Caco-2 (cell line): Measurements from ENCODE around the gene BCAT1. TPM values are rescaled to one million over a fixed set of nuclear protein-coding genes. Genes with fewer than 3 reads are reported as not detected.

Source experiments
- BruUV-seq: library from RNA; stranded (reverse); fragments of 400-500 nt; replicated peaks from 2 replicates; lab custom pipeline; 2021; lab: Mats Ljungman, UMichigan
- CTCF ChIA-PET: fragments of 300-600 bp; sonication (Branson Sonifier 250); formaldehyde crosslinking; loops from one replicate; lab custom pipeline; 2022; ENCODE audit warnings: antibody characterized with exemption; lab: Charles Lee
- POLR2A ChIA-PET: fragments of 300-600 bp; sonication (Branson Sonifier 250); formaldehyde crosslinking; loops from one replicate; lab custom pipeline; 2022; ENCODE audit warnings: antibody characterized with exemption; lab: Charles Lee
- DNase-seq, 2 experiments: peaks; one replicate each; pipeline versions ENCODE4 v3.0.0 to v3.0.0-alpha.2; 2020 to 2022
- H3K27me3 ChIP-seq: replicated peaks from 2 replicates; pipeline ENCODE4 v1.6.0; 2011; ENCODE audit warnings: low read length; ENCODE audit not compliant: control insufficient read depth, insufficient read depth
- H3K36me3 ChIP-seq: 2 replicates; pipeline ENCODE4 v1.5.1; 2011; ENCODE audit warnings: low read length; ENCODE audit not compliant: control insufficient read depth, insufficient read depth
- H3K4me1 ChIP-seq: fragments of 250-450 bp; sonication (Bioruptor Pico); 2 replicates; pipeline ENCODE4 v1.5.1; 2020; ENCODE audit warnings: mild to moderate bottlenecking
- H3K4me3 ChIP-seq: 2 replicates; pipeline ENCODE4 v1.5.1; 2011; ENCODE audit warnings: low read depth, mild to moderate bottlenecking, control low read depth, low read length
- H3K9me3 ChIP-seq: fragments of 250-450 bp; sonication (Bioruptor Pico); 2 replicates; pipeline ENCODE4 v1.5.1; 2020; ENCODE audit warnings: mild to moderate bottlenecking, moderate library complexity
- H3K27ac Mint-ChIP-seq: one replicate; pipeline ENCODE4 v1.8.0; 2022; ENCODE audit warnings: mixed read lengths; ENCODE audit not compliant: unreplicated experiment
- H3K27me3 Mint-ChIP-seq: one replicate; pipeline ENCODE4 v1.8.0; 2022; ENCODE audit warnings: mixed read lengths; ENCODE audit not compliant: insufficient read depth, unreplicated experiment
- H3K36me3 Mint-ChIP-seq: one replicate; pipeline ENCODE4 v1.8.0; 2022; ENCODE audit warnings: mild to moderate bottlenecking, mixed read lengths; ENCODE audit not compliant: insufficient read depth, unreplicated experiment
- H3K4me1 Mint-ChIP-seq: one replicate; pipeline ENCODE4 v1.8.0; 2022; ENCODE audit warnings: low read depth, mixed read lengths; ENCODE audit not compliant: unreplicated experiment
- H3K4me3 Mint-ChIP-seq: one replicate; pipeline ENCODE4 v1.8.0; 2022; ENCODE audit warnings: mild to moderate bottlenecking, moderate library complexity, mixed read lengths; ENCODE audit not compliant: unreplicated experiment
- H3K9me3 Mint-ChIP-seq: one replicate; pipeline ENCODE4 v1.8.0; 2022; ENCODE audit warnings: mixed read lengths; ENCODE audit not compliant: unreplicated experiment
- CTCF ChIP-seq, 2 experiments: fragments of 200-600 bp in 1 of 2; IDR thresholded peaks; 1 replicate in 1 of 2; 2 replicates in 1 of 2; pipeline versions ENCODE4 v1.5.1 to v1.8.0; 2011 to 2022; ENCODE audit warnings: antibody characterized with exemption in 1 of 2, control low read depth in 1 of 2, inconsistent platforms in 1 of 2, low read depth in 1 of 2, low read length in 1 of 2, mild to moderate bottlenecking in 1 of 2, moderate library complexity in 1 of 2; ENCODE audit not compliant: insufficient read depth in 1 of 2, severe bottlenecking in 1 of 2, unreplicated experiment in 1 of 2
- intact Hi-C: fragments of 100-400 bp; cut with micrococcal nuclease; formaldehyde crosslinking; loops from one replicate; pipeline ENCODE4 v1.10.0; 2022; ENCODE audit not compliant: unreplicated experiment
- total RNA-seq: library from RNA; stranded (reverse); gene quantifications from 2 replicates; pipeline ENCODE4 v1.2.3, GENCODE V29; 2022

Gene BCAT1
- total RNA-seq, 1 experiment from 2014 or later = 432 TPM

- TF ChIP-seq CTCF (IDR thresholded peaks at IDR 0.05; ENCODE audit: insufficient read depth in 1 of 2, low read depth in 1 of 2, low read length in 1 of 2, severe bottlenecking in 1 of 2, unreplicated experiment in 1 of 2) = no peak
- intact Hi-C loops = no loop called here
- no TSS peak for BruUV-seq
Measured at GRCh38 chr12:24996820-24997219, 47.9 kb upstream of the BCAT1 start.

GRCh38 chr12:24996102-24996797, 47.3 kb upstream of the BCAT1 start:
- ChIA-PET CTCF (interaction anchor here (0.6 kb wide), 1 partner anchor 159 kb away, joined by 3 read pairs; no protein-coding TSS in a partner anchor), POLR2A (no interaction called here)
- intact Hi-C loops = no loop called here

More at GRCh38 chr12:24996820-24997219, 47.9 kb upstream of the BCAT1 start:
- Histone ChIP-seq H3K27me3 (no peaks in the 10 kb centered on the region), H3K4me3 (no peak overlapping the region), H3K9me3 (no peaks in the 10 kb centered on the region), H3K4me1 (peaks cover 5% of the 10 kb centered on the region; the same call in 1 of the 2 replicates), H3K36me3 (no peaks in the 10 kb centered on the region)
- ChIA-PET CTCF (interaction anchor here (0.6 kb wide), 1 partner anchor 158 kb away, joined by 3 read pairs; no protein-coding TSS in a partner anchor), POLR2A (no interaction called here)
- H3K9me3 Mint-ChIP-seq = no peaks in the 10 kb centered on the region
- no peaks in the 10 kb centered on the region for H3K27me3 Mint-ChIP-seq
- H3K4me1 Mint-ChIP-seq = no peaks in the 10 kb centered on the region
- no peak overlapping the region for H3K27ac Mint-ChIP-seq
- H3K36me3 Mint-ChIP-seq = no peaks in the 10 kb centered on the region
- DNase-seq = no peak
- H3K4me3 Mint-ChIP-seq = no peak overlapping the region

GRCh38 chr12:24993793-24994192, 44.9 kb upstream of the BCAT1 start:
- intact Hi-C loops = loop anchor here (5.0 kb wide), 1 partner anchor 59 kb away; a partner anchor contains a TSS

More at GRCh38 chr12:24996102-24996797, 47.3 kb upstream of the BCAT1 start:
- peak in 1 of 2 experiments; percentile 23 for TF ChIP-seq CTCF (IDR thresholded peaks at IDR 0.05; ENCODE audit: insufficient read depth in 1 of 2, low read depth in 1 of 2, low read length in 1 of 2, severe bottlenecking in 1 of 2, unreplicated experiment in 1 of 2)
- no TSS peak for BruUV-seq
- Histone ChIP-seq H3K27me3 (no peaks in the 10 kb centered on the region), H3K36me3 (no peaks in the 10 kb centered on the region), H3K4me1 (peaks cover 5% of the 10 kb centered on the region; the same call in 1 of the 2 replicates), H3K9me3 (no peaks in the 10 kb centered on the region), H3K4me3 (no peak overlapping the region)
- Mint-ChIP-seq H3K27me3 (no peaks in the 10 kb centered on the region), H3K4me1 (no peaks in the 10 kb centered on the region), H3K9me3 (no peaks in the 10 kb centered on the region), H3K36me3 (no peaks in the 10 kb centered on the region), H3K27ac (no peak overlapping the region), H3K4me3 (no peak overlapping the region)
- no peak for DNase-seq

More at GRCh38 chr12:24993793-24994192, 44.9 kb upstream of the BCAT1 start:
- TF ChIP-seq CTCF (IDR thresholded peaks at IDR 0.05; ENCODE audit: insufficient read depth in 1 of 2, low read depth in 1 of 2, low read length in 1 of 2, severe bottlenecking in 1 of 2, unreplicated experiment in 1 of 2) = no peak
- H3K4me1 Mint-ChIP-seq = peaks cover 12% of the 10 kb centered on the region
- BruUV-seq = no TSS peak
- H3K4me3 ChIP-seq = no peak overlapping the region
- H3K27me3 Mint-ChIP-seq = no peaks in the 10 kb centered on the region
- ChIA-PET CTCF (no interaction called here), POLR2A (no interaction called here)
- no peaks in the 10 kb centered on the region for H3K27me3 ChIP-seq
- no peak overlapping the region for H3K4me3 Mint-ChIP-seq
- no peaks in the 10 kb centered on the region for H3K9me3 Mint-ChIP-seq
- no peaks in the 10 kb centered on the region for H3K36me3 ChIP-seq
- no peaks in the 10 kb centered on the region for H3K36me3 Mint-ChIP-seq
- no peaks in the 10 kb centered on the region for H3K4me1 ChIP-seq
- DNase-seq = no peak
- no peak overlapping the region for H3K27ac Mint-ChIP-seq
- H3K9me3 ChIP-seq = no peaks in the 10 kb centered on the region
